HepG2 (cell line): ENCODE data around the gene PPP1R16B. TPM values are rescaled to one million over a fixed set of nuclear protein-coding genes. Genes with fewer than 3 reads are reported as not detected.
A peak's percentile ranks its signal among the peaks of the same experiment; 100 is the strongest.

ENCODE experiments used
- GRHL1 ChIP-seq: sonication (generic); formaldehyde crosslinking; conservative IDR thresholded peaks from 2 replicates; pipeline ENCODE4 v1.8.0; 2022; ENCODE audit warnings: missing genetic modification reagents
- HES4 ChIP-seq: sonication (generic); formaldehyde crosslinking; IDR thresholded peaks from 2 replicates; pipeline ENCODE4 v1.9.0; 2021; ENCODE audit warnings: mild to moderate bottlenecking, missing genetic modification reagents, borderline replicate concordance
- HNF4G ChIP-seq, 2 experiments: sonication (generic) in 1 of 2; formaldehyde crosslinking in 1 of 2; IDR thresholded peaks; 2 replicates each; pipeline versions ENCODE4 v1.4.0 to v1.6.1; 2011 to 2020; ENCODE audit warnings: borderline replicate concordance in 2 of 2, low read depth in 2 of 2, mild to moderate bottlenecking in 2 of 2, low read length in 1 of 2, missing genetic modification reagents in 1 of 2, moderate library complexity in 1 of 2
- IRF1 ChIP-seq: sonication (generic); formaldehyde crosslinking; IDR thresholded peaks from 2 replicates; pipeline ENCODE4 v1.4.0; 2020; ENCODE audit warnings: low read depth, mild to moderate bottlenecking, missing genetic modification reagents
- KLF15 ChIP-seq: sonication (generic); formaldehyde crosslinking; IDR thresholded peaks from 2 replicates; pipeline ENCODE4 v1.8.1; 2023; ENCODE audit warnings: borderline replicate concordance, mild to moderate bottlenecking, inconsistent platforms, missing genetic modification reagents, mixed read lengths
- MAX ChIP-seq: IDR thresholded peaks from 2 replicates; pipeline ENCODE4 v1.6.1; 2012; ENCODE audit warnings: inconsistent platforms
- MXD4 ChIP-seq: IDR thresholded peaks from 2 replicates; pipeline ENCODE4 v1.6.1; 2016; ENCODE audit warnings: mild to moderate bottlenecking, missing biosample characterization, missing genetic modification reagents
- PTBP1 ChIP-seq: fragments of 200-400 bp; formaldehyde crosslinking; IDR thresholded peaks from 2 replicates; pipeline ENCODE4 v1.6.1; 2018; ENCODE audit warnings: low read length, low read depth; ENCODE audit not compliant: poor library complexity, severe bottlenecking
- RERE ChIP-seq: IDR thresholded peaks from 2 replicates; pipeline ENCODE4 v1.6.1; 2016; ENCODE audit warnings: low read depth, missing genetic modification reagents, missing compliant biosample characterization
- SNAI1 ChIP-seq: sonication (generic); formaldehyde crosslinking; IDR thresholded peaks from 2 replicates; pipeline ENCODE4 v1.5.0; 2020; ENCODE audit warnings: mild to moderate bottlenecking, missing genetic modification reagents, borderline replicate concordance
- SYNCRIP ChIP-seq: fragments of 200-400 bp; formaldehyde crosslinking; IDR thresholded peaks from 2 replicates; pipeline ENCODE4 v1.6.1; 2018; ENCODE audit warnings: mild to moderate bottlenecking, low read depth, low read length; ENCODE audit not compliant: insufficient read depth
- ZEB1 ChIP-seq: IDR thresholded peaks from 2 replicates; pipeline ENCODE4 v1.6.1; 2012; ENCODE audit warnings: mild to moderate bottlenecking, low read depth, inconsistent platforms; ENCODE audit not compliant: insufficient replicate concordance
- ZKSCAN8 ChIP-seq: IDR thresholded peaks from 2 replicates; pipeline ENCODE4 v1.6.1; 2016; ENCODE audit warnings: borderline replicate concordance, missing genetic modification reagents, missing compliant biosample characterization
- ZNF574 ChIP-seq: sonication (generic); formaldehyde crosslinking; IDR thresholded peaks from 2 replicates; pipeline ENCODE4 v1.4.0; 2020; ENCODE audit warnings: missing genetic modification reagents
- ZNF704 ChIP-seq: sonication (generic); formaldehyde crosslinking; IDR thresholded peaks from 2 replicates; pipeline ENCODE4 v1.8.1; 2023; ENCODE audit warnings: mild to moderate bottlenecking, inconsistent platforms, moderate library complexity, missing genetic modification reagents, borderline replicate concordance
- ZSCAN21 ChIP-seq: sonication (generic); formaldehyde crosslinking; IDR thresholded peaks from 2 replicates; pipeline ENCODE4 v1.8.0; 2022; ENCODE audit warnings: mild to moderate bottlenecking, missing genetic modification reagents, moderate library complexity, borderline replicate concordance
- polyA plus RNA-seq, 8 experiments: library from polyadenylated mRNA; depleted of rRNA in 3 of 8; stranded (reverse) in 7 of 8; unstranded in 1 of 8; fragments of >200 nt; fragmentation: Illumina TruSeq in 4 of 8; extraction: Trizol in 4 of 8; gene quantifications; 2 replicates each; pipeline versions ENCODE4 v1.2.1 to v1.2.3, GENCODE V29; 2011 to 2016; ENCODE audit warnings: low read depth in 4 of 8, missing spikeins in 1 of 8, mixed read lengths in 1 of 8; ENCODE audit not compliant: insufficient read depth in 1 of 8
- total RNA-seq, 5 experiments: library from RNA; depleted of rRNA; stranded (reverse); fragments of >200 nt; fragmentation: Illumina TruSeq; extraction: Trizol; gene quantifications; 2 replicates each; pipeline ENCODE4 v1.2.3, GENCODE V29; 2016; ENCODE audit warnings: low read depth in 1 of 5

Gene PPP1R16B
- total and polyA plus RNA-seq, 2 of the 13 experiments (the other 11 are each of a cell fraction or from before 2014, with no cell fraction given) = 0.02 to 0.11 TPM

- TF ChIP-seq ZNF574 (CRISPR knock-in tag) = peak; percentile 23; the same call in 1 of the 2 replicates
- no peak for TF ChIP-seq ZKSCAN8 (CRISPR knock-in tag)
- TF ChIP-seq ZSCAN21 (CRISPR knock-in tag) = no peak
- TF ChIP-seq ZNF704 = no peak
- no peak for TF ChIP-seq GRHL1 (CRISPR knock-in tag)
- TF ChIP-seq SYNCRIP = no peak
- no peak for TF ChIP-seq PTBP1
- TF ChIP-seq MAX = peak; percentile 76
- no peak for TF ChIP-seq HNF4G (IDR thresholded peaks at IDR 0.05; ENCODE audit: borderline replicate concordance, low read depth, low read length)
- TF ChIP-seq HNF4G (CRISPR knock-in tag; IDR thresholded peaks at IDR 0.05; ENCODE audit: borderline replicate concordance, low read depth) = no peak
- TF ChIP-seq ZEB1 = no peak
- TF ChIP-seq RERE = no peak
- no peak for TF ChIP-seq MXD4 (CRISPR knock-in tag)
- no peak for TF ChIP-seq HES4
- TF ChIP-seq KLF15 (CRISPR knock-in tag) = no peak
- TF ChIP-seq SNAI1 = no peak
- TF ChIP-seq IRF1 (CRISPR knock-in tag) = no peak
Observed at GRCh38 chr20:38770546-38770945, 35.0 kb upstream of the PPP1R16B start (continued).
